GM19043 (cell line): ENCODE measurements around the gene WDR62.
A peak's percentile ranks its signal among the peaks of the same experiment; 100 is the strongest.
"Not testable (repeated sequence)": the region's sequence is repeated elsewhere in the genome, so short reads cannot be mapped to it uniquely, and the experiment has no call there.

Source experiments
- ATAC-seq: cut with Tn5 transposase; IDR thresholded peaks from one replicate; pipeline ENCODE4 v1.9.1; 2021; ENCODE audit warnings: low read depth; ENCODE audit not compliant: unreplicated experiment

WDR62 gene

GRCh38 chr19:36032251-36033104 lies 22.2 kb upstream of the WDR62 start, which contains the start of gene CLIP3:
TSS of gene CLIP3 (minus strand) at chr19:36032873. CDS start at chr19:36032357, 516 bp downstream.
- ATAC-seq: no peak

- no peak for ATAC-seq
Measured at GRCh38 chr19:36040495-36040894, 14.2 kb upstream of the WDR62 start.

GRCh38 chr19:36041092-36041491 lies 13.6 kb upstream of the WDR62 start:
- ATAC-seq: not testable (repeated sequence)

- ATAC-seq: no peak
Measured at GRCh38 chr19:36041831-36042230, 12.9 kb upstream of the WDR62 start.

GRCh38 chr19:36043952-36044351 lies 10.7 kb upstream of the WDR62 start:
- no peak for ATAC-seq

GRCh38 chr19:36046443-36047050 lies 8.2 kb upstream of the WDR62 start:
- ATAC-seq: no peak

GRCh38 chr19:36047835-36048234 lies 6.9 kb upstream of the WDR62 start:
- ATAC-seq: no peak

GRCh38 chr19:36049080-36049698 lies 5.5 kb upstream of the WDR62 start:
- ATAC-seq: no peak

- no peak for ATAC-seq
Measured at GRCh38 chr19:36051236-36051635, 3.5 kb upstream of the WDR62 start.

- ATAC-seq: no peak
Measured at GRCh38 chr19:36051637-36052036, 3.1 kb upstream of the WDR62 start.

GRCh38 chr19:36054119-36054732 lies 471 bp upstream of the WDR62 start, which contains the start of gene THAP8:
TSS of gene THAP8 (minus strand) at chr19:36054285. CDS start at chr19:36054217, 68 bp downstream.
- peak; percentile 75 for ATAC-seq

GRCh38 chr19:36058481-36059179 lies 3.9 kb downstream of the WDR62 start:
- ATAC-seq: no peak

- no peak for ATAC-seq
Measured at GRCh38 chr19:36059180-36059910, 4.6 kb downstream of the WDR62 start.

- ATAC-seq: no peak
Measured at GRCh38 chr19:36060430-36060829, 5.7 kb downstream of the WDR62 start.

GRCh38 chr19:36061367-36061766 lies 6.7 kb downstream of the WDR62 start:
- ATAC-seq: no peak

GRCh38 chr19:36064826-36065225 lies 10.1 kb downstream of the WDR62 start:
- no peak for ATAC-seq

GRCh38 chr19:36067681-36068080 lies 13.0 kb downstream of the WDR62 start:
- no peak for ATAC-seq

GRCh38 chr19:36068810-36069499 lies 14.3 kb downstream of the WDR62 start:
- ATAC-seq: not testable (repeated sequence)

- no peak for ATAC-seq
Measured at GRCh38 chr19:36072081-36072480, 17.4 kb downstream of the WDR62 start.
